ENCODE results near the gene VSIG10.
"Not testable (repeated sequence)": the region's sequence is repeated elsewhere in the genome, so short reads cannot be mapped to it uniquely, and the experiment has no call there.

Gene VSIG10

DNA sequence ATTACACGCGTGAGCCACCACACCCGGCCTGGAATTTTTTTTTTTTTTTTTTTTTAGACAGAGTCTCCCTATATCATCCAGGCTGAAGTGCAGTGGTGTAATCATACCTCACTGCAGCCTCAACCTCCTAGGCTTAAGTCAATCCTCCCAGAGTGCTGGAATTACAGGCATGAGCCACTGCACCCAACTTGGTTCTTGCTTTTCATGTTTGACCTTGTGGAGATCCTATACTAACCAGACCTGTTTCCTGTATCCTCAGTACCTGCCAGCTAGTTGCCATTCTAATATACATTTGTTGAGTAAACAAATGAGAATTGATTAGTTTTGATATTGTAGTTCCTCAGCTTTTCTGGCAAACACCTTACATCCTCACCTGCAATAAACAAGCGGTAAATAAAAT, 3.2 kb upstream of the VSIG10 start:
- DNase-seq = no peak

DNA sequence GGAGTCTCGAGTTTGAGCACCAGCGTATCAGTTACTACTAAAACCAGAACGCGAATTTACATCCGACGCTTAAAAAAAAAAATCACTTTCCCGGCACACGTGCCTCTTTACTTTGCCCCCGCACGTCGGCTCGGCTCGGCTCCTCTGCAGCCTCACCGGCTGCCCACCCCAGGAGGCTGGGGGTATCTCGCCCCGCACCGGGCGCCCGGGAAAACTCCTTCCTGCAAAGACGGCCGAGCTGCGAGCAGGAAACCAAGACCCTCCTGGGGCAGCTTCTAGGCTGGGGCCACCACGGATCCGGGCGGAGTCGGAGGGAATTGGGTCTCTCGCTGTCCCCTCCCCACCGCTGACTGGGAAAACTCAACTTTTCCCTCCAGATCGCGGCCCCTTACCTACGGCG, 610 bp downstream of the VSIG10 start:
- DNase-seq = no peak

DNA sequence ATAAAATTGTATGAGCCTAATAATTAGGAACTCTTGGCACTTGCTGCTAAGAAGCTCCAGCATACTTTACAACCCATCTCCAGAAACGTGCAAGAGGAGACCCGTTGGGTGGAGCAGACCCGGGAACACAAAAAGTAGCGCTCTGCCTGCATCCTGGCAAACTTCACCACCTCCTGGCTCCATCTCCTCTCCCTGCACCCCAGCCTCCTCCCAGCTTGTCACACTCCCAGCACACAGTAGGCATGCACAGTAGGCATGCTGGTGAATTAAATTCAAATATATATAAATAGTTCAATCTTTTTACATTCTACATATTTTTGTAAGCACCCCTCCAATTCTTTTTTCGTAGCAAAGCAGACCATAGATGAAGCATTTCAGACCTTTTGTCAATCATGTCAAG, 1.2 kb downstream of the VSIG10 start:
- DNase-seq = no peak

DNA sequence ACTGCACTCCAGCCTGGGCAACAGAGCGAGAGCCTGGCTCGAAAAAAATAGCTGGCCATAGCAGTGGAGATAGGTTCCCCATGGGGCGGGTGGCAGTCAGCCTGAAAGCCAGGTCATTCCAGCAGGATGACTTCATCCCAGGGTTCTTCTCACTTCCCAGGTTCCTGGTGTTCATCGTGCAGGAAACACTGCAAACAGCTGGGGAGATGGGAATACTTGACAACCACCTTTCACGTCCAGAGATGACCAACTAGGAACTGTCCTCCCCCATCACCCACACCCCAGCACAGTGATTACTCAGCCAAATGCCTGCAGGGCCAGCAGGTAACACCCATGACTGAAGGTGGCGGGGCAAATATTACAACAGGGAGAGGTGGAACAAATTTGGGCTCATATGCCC, 1.7 kb downstream of the VSIG10 start:
- DNase-seq = no peak

DNA sequence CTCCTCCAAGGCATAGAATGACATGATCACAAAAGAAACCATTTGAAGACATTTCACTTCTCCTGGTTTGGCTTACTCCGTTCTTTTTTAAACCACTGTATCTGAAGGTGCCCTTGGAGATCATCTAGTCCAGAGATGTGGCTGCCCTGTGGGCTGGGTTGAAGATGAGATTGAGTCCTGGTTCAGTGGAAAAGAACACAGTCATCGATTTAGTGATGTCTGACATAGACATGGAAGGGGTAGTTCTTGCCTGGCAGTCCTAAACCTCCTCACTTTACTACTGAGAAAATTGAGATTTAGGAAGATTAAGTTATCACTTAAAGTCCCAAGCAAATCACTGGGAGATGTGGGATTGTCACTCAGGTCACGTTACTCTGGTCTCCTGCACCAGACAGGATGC, 2.8 kb downstream of the VSIG10 start:
- DNase-seq = no peak

DNA sequence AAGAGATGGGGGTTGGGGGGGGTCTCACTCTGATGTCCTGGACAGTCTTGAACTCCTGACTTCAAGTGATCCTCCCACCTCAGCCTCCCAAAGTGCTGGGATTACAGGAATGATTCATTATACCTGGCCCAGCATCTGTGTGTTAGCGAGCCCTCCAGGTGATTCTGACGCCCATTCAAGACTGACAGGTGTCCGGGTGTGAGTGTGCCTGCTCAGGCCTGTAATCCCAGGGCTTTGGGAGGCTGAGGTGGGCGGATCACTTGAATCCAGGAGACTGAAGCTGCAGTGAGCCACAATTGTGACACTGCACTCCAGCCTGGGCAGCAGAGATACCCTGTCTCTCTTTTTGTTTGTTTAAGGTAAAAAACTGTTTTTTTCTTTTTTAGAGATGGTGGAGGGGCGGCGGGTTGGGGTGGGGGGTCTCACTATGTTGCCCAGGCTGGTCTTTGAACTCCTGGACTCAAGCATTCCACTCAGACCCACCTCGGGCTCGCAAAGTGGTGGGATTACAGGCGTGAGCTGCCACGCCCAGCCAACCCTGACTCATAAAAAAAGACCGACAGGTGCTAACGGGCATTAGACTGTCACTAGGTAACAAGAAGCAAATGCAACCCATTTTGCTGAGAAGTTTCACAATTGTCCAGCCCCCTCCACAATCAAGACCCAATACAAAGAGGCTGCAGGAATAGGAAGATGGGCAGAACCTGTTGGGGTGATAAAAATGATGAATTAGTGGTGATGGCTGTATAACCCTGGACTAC, 4.7 kb downstream of the VSIG10 start:
- DNase-seq = no peak

DNA sequence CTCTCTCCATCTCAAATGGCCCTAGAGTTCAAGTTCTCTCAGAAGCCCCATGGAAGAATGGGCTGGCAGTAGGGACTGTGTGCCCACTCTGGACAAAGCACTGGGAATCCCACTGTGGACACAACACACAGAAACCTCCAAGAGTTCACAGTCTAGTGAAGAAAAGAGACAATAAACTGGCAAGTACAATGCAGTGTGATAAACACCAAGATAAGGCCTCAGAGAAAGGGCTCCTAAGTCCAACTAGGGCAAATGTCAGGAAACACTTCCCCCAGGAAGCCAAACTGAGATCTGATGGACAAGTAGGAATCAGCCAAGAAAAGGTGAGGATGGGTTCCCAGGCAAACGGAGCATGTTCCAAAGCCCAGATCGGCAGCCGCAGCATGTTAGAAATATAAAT, 5.4 kb downstream of the VSIG10 start:
- no peak for DNase-seq

DNA sequence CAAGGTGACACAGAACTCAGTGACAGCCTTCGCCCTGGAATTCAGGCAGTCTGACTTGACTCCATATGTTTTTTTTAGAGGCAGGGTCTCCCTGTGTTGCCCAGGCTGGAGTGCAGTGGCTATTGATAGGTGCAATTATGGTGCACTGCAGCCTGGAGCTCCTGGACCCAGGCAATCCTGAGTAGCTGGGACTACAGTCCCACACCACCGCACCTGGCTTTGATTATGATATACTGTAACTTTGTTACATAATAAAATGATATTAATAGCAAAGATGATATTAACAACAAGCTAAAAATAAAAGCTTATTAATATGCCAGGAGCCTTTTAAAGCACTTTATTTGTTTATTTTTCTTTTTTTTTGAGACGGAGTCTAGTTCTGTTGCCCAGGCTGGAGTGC, 9.8 kb downstream of the VSIG10 start:
- DNase-seq = no peak

DNA sequence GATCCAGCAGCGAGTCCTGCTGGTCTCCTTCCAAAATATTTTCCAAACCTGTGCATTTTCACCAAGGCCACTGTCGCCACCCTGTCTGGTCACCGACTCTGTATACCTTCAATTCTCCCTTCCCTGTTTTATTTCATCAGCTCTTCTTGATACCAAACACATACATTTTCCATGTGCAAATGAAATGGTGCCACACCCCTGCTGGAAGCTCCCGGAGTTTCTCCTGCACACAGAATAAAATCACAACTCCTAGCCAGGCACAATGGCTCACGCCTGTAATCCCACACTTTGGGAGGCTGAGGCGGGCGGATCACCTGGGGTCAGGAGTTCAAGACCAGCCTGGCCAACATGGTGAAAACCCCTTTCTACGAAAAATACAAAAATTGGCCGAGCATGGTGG, 14.0 kb downstream of the VSIG10 start:
- no peak for DNase-seq

DNA sequence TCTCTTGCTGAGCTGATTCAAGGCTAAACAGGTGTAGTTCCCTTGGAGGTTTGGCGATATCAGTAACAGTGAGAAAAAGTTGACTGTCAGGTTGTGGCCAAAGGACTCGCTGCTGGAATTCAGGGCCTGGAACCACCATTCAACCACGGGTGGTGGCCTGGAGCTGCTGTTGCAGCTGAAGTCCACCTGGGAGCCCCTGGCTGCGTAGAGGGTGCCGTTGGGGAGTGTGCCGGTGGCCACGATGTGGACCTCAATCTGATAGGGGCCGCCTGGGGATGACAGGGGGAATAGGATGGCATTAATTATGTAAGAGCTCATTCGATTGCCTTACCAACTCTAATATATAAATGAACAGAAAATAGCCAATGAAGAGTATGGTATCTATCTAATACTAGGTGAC, 21.6 kb downstream of the VSIG10 start:
- DNase-seq = no peak

DNA sequence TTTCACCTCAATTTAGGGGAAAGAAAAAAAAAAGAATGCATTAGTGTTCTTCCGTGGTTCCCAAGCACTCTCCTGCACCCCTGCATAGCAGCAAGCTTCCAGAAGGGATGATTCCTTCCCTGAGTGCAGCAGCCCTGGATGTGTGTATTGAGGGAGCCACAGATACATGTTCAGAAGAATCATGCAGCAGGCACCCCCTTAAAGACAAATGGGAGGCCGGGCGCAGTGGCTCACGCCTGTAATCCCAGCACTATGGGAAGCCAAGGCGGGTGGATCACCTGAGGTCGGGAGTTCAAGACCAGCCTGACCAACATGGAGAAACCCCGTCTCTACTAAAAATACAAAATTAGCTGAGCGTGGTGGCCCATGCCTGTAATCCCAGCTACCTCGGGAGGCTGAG, 22.3 kb downstream of the VSIG10 start:
- not testable (repeated sequence) for DNase-seq

DNA sequence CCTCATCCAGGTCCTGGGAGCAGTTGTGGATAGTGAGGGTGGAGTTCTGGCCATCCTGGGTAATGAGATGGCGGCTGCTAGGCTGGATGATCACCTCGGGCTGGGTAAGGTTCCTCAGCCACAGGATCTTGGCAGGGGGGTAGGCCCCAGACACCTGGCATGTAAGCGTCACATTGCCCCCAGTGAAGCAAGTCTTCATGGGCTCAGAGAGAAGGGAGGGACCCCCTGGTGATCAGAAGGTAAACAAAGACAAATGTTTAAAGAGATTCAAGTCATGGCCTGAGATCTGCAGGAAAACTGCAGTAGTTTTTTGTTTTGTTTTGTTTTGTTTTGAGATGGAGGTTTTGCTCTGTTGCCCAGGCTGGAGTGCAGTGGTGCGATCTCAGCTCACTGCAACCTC, 30.0 kb downstream of the VSIG10 start:
- no peak for DNase-seq

DNA sequence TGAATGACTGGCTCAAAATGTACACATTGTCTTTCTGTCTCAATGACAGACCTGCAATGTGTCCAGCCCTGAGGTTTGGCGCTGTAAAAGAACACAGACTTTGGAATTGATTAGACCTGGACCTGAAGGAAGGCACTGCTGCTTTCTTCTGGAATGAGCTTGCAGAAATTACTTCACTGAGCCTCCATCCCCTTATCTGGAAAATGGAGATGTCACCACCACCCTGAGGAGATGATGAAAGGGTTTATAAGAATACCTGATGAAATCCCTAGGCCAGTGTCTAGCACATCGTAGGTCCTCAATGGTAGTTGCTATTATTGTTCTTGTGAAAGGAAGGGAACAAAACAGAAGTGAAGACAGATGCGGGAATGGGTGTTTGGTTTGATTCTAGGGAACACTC, 33.2 kb downstream of the VSIG10 start:
- DNase-seq = no peak

DNA sequence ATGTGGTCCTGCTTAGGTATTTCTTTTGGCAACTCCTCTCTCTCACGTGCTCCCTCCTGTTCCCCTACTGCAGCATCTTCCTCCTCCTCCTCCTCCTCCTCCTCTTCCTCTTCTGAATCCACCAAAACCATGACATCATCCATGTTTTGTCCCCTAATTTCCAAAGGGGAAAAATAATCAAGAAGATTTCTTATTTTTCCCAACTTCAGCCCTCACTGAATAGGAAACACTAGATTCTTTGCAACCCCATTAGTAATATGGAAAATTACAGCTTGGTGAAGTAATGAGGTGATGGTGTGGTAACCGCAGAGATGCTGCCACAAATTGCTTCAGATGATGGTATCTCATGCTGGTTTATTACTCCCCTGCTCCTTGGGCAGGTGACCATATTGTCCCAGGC, 35.4 kb downstream of the VSIG10 start:
- DNase-seq = no peak

DNA sequence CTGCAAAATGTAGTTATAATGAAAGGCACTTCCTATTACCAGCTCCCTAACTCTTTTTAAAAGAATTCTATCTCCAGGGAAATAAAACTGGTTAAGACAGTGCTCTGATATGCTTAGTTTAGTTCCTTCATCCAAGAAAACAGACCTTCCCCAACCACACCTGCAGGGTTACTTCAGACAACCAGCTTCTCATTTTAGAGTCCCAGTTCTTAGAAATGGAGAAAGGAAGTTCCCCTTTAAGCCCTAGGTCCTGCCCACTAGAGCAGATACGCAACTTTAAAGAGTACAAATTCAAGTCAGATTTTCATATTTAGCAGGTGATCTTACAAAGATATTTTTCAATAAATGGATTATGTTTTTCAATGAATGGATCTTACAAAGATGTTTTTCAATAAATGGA, 38.4 kb downstream of the VSIG10 start:
- DNase-seq = no peak

DNA sequence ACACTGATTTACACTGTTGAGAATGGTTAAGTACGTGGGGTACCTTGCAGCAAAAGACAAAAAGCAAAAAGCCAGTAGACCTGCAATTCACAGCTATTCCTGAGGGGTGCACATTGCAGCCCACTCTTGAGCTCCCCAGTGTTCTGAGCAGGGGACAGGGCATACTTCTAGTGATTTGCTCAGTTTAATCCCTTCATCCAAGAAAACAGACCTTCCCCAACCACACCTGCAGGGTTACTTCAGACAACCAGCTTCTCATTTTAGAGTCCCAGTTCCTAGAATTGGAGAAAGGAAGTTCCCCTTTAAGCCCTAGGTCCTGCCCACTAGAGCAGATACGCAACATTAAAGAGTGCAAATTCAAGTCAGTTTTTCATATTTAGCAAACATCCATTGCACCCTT, 39.2 kb downstream of the VSIG10 start:
- DNase-seq = no peak

DNA sequence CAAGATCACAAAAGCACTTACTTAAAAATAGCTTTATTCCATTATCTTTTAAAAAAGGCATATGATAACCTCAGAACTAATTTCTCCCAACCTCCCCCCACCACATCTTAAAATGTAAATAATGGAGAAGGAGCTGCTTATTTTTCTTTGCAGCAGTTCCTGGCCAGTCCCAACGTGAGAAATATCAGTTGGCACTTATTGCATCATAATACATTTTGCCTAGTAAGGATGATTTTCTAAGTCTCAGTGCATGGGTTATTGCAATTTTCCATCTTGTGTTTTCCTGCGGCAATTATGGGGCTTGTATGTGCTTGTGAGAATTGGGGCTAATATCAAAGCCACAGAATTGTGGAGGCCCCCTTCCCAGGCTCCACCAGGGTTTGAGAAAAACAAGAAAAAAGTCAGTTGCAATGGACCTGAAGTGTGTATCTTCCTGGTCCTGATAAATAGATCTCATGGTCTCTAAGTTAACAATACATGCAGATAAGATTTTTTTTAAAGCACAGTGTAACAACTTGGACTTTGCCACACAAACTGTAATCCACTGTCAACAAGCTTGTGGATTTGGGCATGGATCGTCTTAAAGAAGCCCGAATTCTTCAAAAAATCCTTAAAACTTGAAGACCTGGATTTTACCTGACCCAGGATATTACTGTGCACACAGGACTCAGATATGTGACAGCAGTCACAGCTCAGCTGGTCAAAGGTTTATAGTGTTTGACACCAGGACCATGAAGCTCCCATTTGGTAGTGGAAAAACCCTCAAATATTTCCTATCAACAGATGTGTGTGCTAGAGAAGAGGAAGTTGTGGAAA, 40.0 kb downstream of the VSIG10 start:
- no peak for DNase-seq

DNA sequence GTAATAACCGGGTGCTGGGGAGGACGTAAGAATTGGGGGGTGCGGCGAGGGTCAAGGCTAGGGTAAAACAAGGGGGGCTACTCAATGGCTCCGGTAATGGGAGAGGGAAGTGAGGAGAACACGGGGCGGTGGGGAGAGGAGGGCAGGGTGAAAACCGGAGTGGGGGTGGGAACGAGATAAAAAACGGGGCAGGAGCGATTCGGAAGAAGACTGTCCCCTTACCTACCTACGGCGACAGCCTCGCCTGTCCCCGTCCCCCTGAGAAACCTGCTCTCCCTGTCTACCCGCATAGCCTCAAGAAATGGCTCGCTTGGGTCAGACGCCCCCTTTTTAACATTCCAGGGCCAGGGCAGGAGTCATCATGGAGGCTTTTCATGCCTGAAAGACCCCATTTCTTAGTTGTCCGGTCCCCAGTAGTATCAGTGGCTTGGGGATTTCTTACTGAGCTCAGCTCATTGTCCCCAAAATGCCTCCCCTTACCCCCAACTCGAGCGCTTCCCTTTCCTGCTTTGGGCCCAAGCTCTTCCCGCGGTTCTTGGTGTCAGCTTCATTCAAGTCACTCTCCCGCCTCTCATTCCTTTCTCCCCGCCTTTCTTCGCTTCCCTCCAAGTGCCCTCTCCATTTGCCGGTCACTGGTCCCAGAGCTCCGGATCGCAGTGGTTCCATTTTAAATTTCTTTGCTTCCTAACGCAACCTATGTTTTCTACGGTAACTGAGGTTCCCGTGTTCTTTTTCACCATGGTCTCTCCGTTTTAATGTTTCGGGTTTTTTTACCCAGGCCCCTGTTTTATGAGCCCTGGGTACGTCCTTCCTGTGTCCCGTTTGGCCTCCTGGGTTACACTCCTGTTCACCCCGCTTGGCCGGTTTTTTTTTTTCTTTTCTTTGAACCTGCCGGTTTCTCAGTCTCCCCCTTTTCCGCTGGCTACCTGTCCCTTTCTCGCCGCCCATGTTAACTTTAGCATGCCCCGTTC, 41.7 kb downstream of the VSIG10 start:
- no peak for DNase-seq

DNA sequence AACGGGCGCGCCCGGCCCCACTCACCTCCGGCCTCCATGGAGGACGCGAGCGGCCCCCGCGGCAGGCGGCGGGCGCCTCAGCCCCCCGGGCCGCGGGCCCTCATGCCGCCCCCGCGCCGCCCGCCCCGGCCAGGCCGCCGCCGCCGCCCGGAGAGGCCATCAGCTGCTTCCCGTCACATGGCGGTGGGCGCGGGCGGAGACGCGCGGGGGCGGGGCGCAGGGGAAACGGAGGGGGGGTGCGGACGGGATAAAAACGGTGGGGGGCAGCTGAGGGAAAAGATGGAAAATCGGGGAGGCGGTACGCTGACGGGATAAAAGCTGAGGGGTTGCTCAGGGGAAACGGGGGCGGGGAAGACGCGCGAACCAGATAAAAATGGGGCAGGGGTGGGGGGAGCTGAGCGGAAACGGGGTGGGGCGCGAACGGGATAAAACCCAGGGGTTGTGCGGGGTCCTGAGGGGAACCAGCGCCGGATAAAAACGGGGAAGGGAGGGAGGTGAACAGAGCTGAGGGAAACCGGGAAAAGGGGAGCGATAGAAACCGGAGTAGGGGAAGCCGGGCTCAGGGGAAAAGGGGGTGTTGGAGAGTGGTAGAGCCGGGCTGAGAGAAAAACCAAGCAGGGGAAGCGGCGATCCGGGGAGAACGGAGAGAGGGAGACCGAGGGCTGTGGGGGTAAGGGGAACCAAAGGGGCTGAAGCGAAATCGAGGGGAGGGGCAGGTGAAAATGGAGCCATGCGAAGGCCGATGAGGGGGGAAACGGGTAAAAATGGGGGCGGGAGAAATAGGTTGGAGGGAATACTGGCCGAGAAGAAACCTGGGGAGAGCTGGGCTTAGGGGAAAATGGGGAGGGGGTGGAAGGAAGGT, 42.6 kb downstream of the VSIG10 start, which contains the start of gene WSB2:
WSB2 (minus strand) TSS at position 169 of the 862 bp plus-strand sequence; CDS start at position 38, 131 bp downstream.
- DNase-seq = no peak

DNA sequence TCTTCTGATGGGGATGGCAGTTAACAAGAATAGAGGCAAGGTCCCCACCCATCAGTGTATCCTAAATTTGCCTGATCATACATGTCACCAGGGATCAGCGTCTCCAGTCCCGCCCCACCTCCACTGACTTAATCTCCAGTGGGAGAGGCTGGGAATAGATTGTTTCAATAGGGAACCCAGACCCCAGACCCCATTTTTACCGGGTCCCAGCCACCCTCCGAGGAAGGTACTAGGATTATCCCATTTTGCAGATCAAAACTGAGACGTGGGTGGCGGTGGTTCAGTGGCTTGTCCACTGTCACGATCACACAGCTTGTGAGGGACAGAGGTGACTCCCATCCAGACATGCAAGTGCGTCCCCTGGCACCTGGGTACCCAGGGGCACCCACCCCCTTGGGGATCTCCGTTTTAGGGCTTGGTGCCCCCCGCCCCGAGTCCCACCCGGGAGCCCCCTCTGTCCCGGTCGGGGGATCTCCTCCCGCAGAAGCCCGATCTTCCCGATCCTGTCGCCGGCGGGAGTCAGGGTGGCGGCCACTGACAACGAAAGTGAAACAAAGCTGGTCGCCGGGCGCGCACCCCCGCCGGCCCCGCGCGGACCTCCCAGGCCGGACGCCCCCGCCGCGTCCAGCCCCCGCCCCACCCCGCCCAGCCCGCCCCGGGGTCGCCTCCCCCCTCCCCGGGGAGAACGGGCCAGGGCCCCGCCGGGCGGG, 43.4 kb downstream of the VSIG10 start:
- DNase-seq = no peak
